Immature natural killer cell (primary cell): ENCODE measurements around the gene SORCS2. TPM values are rescaled to one million over a fixed set of nuclear protein-coding genes. Genes with fewer than 3 reads are reported as not detected.
A peak's percentile ranks its signal among the peaks of the same experiment; 100 is the strongest.

ENCODE experiments used
- DNase-seq, 3 donors: peaks; one replicate each; pipeline ENCODE4 v3.0.0; 2022; ENCODE audit warnings: mixed read lengths in 1 of 3
- H3K27ac Mint-ChIP-seq, 6 donors: one replicate each; pipeline ENCODE4 v1.8.0; 2020; ENCODE audit warnings: mixed read lengths in 6 of 6, mild to moderate bottlenecking in 5 of 6, inconsistent platforms in 4 of 6, moderate library complexity in 3 of 6
- H3K27me3 Mint-ChIP-seq, 3 donors: one replicate each; pipeline ENCODE4 v1.8.0; 2020 to 2021; ENCODE audit warnings: low read depth in 3 of 3, mild to moderate bottlenecking in 3 of 3, mixed read lengths in 3 of 3, moderate library complexity in 3 of 3, inconsistent platforms in 1 of 3
- H3K36me3 Mint-ChIP-seq, 3 donors: one replicate each; pipeline ENCODE4 v1.8.0; 2020; ENCODE audit warnings: mixed read lengths in 3 of 3, inconsistent platforms in 2 of 3, mild to moderate bottlenecking in 2 of 3
- H3K4me1 Mint-ChIP-seq, 2 donors: one replicate each; pipeline ENCODE4 v1.8.0; 2020; ENCODE audit warnings: inconsistent platforms in 2 of 2, mild to moderate bottlenecking in 2 of 2, mixed read lengths in 2 of 2, moderate library complexity in 1 of 2
- H3K4me3 Mint-ChIP-seq, 5 donors: one replicate each; pipeline ENCODE4 v1.8.0; 2020; ENCODE audit warnings: mild to moderate bottlenecking in 5 of 5, mixed read lengths in 5 of 5, inconsistent platforms in 3 of 5, moderate library complexity in 3 of 5
- H3K9me3 Mint-ChIP-seq, 6 donors: one replicate each; pipeline ENCODE4 v1.8.0; 2020; ENCODE audit warnings: mild to moderate bottlenecking in 6 of 6, mixed read lengths in 6 of 6, inconsistent platforms in 4 of 6, moderate library complexity in 3 of 6
- polyA plus RNA-seq, 3 donors: library from polyadenylated mRNA; unstranded; fragments of 300-500 nt; fragmentation: Illumina TruSeq; gene quantifications; one replicate each; pipeline ENCODE4 v1.2.3, GENCODE V29; 2021

SORCS2 gene
- polyA plus RNA-seq, 3 donors from 2014 or later, result 0.04 to 0.16 TPM; not detected in 1

GRCh38 chr4:7392438-7393421, 200.4 kb downstream of the SORCS2 start:
- Mint-ChIP-seq H3K4me3 (no peak overlapping the region), H3K9me3 (no peaks in the 10 kb centered on the region), H3K4me1 (no peaks in the 10 kb centered on the region), H3K27ac (no peak overlapping the region), H3K36me3 (no peaks in the 10 kb centered on the region), H3K27me3 (peaks cover 9 to 26% (median 12%) of the 10 kb centered on the region in 3 donors)
- no peak for DNase-seq

DNA sequence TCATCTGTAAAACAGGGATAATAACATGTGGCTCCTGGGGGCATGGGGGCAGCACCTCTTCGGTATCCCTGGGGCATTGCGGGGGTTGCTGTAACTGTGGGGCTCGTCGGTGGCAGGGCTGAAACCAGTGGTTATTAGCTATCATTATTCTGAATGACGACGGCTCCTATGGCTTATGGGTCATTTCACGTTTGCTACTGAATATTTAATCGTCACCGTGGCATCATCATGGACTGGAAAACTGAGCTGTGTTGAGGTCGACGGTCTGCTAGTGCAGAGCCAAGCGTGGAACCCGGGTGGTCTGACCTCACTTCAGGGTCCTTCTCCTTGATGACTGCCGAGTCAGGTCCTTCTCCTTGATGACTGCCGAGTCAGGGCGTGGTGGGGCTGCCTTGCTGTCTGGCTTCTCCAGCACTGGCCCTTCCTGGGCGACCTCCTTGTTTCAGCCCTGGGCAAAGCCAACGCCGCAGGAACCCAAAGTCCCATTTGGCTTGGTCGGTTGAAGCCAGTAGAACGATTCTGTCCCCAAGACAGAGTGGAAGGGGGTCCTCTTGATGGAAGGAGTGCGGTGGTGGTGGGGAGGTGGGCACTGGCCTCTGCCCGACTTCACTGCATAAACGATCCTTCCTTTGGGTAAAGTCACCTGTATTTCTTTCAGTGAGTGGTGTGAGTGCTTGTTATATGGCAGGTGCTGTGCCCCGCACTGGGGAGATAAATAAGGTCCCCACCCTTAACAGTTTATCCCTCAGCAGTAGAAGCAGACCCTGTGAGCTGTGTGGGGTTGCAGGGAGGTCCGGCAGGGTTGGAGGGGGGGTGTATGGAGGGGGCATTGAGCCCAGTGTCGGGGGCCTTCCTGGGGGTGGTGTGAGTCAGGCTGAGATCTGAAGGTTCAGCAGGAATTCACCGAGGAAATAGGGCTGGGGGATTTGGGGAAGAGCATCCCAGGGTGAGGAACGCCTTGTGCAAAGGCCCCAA, 201.6 kb downstream of the SORCS2 start:
- Mint-ChIP-seq H3K36me3 (no peaks in the 10 kb centered on the region), H3K9me3 (no peaks in the 10 kb centered on the region), H3K4me1 (peaks cover under 1 to 3% of the 10 kb centered on the region in 2 donors), H3K27ac (no peak overlapping the region), H3K27me3 (peaks cover 12 to 25% (median 21%) of the 10 kb centered on the region in 3 donors), H3K4me3 (no peak overlapping the region)
- DNase-seq, result no peak

GRCh38 chr4:7394681-7395451, 202.5 kb downstream of the SORCS2 start:
- DNase-seq, result no peak
- Mint-ChIP-seq H3K36me3 (no peaks in the 10 kb centered on the region), H3K27me3 (peaks cover 14 to 27% (median 23%) of the 10 kb centered on the region in 3 donors), H3K27ac (no peak overlapping the region), H3K9me3 (no peaks in the 10 kb centered on the region), H3K4me3 (no peak overlapping the region), H3K4me1 (peaks cover 8 to 12% of the 10 kb centered on the region in 2 donors)

DNA sequence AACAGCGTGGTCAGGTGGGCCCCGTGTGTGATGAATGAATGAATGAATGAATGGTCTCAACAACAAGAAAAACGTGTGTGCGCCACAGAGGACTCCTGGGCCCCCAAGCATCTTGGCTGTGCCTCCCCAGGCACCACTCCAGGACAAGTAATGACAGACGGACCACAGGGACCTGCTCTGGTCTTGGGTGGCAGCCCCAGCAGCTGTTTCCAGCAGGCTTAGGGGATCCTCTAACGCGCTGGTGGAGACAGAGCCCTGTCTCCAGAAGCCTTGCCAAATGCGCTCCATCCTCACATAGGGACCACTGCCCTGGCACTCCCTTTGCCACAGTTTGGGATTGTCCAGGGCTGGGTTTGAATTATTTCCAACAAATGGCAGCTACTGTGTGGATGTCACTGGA, 203.3 kb downstream of the SORCS2 start:
- no peak overlapping the region for H3K27ac Mint-ChIP-seq
- peaks cover 10 to 20% of the 10 kb centered on the region in 2 donors for H3K4me1 Mint-ChIP-seq
- no peak overlapping the region for H3K4me3 Mint-ChIP-seq
- H3K36me3 Mint-ChIP-seq, result peaks cover 0 to 2% (median 0%) of the 10 kb centered on the region in 3 donors
- no peaks in the 10 kb centered on the region for H3K9me3 Mint-ChIP-seq
- DNase-seq, result no peak
- peaks cover 14 to 24% (median 21%) of the 10 kb centered on the region in 3 donors for H3K27me3 Mint-ChIP-seq

- Mint-ChIP-seq H3K4me1 (peaks cover 10 to 20% of the 10 kb centered on the region in 2 donors), H3K36me3 (peaks cover 0 to 8% (median 4%) of the 10 kb centered on the region in 3 donors), H3K27ac (no peak overlapping the region), H3K27me3 (peaks cover 13 to 26% (median 24%) of the 10 kb centered on the region in 3 donors), H3K4me3 (no peak overlapping the region), H3K9me3 (no peaks in the 10 kb centered on the region)
- no peak for DNase-seq
These were observed 204.0 kb downstream of the SORCS2 start for GRCh38 chr4:7396186-7396910.

DNA sequence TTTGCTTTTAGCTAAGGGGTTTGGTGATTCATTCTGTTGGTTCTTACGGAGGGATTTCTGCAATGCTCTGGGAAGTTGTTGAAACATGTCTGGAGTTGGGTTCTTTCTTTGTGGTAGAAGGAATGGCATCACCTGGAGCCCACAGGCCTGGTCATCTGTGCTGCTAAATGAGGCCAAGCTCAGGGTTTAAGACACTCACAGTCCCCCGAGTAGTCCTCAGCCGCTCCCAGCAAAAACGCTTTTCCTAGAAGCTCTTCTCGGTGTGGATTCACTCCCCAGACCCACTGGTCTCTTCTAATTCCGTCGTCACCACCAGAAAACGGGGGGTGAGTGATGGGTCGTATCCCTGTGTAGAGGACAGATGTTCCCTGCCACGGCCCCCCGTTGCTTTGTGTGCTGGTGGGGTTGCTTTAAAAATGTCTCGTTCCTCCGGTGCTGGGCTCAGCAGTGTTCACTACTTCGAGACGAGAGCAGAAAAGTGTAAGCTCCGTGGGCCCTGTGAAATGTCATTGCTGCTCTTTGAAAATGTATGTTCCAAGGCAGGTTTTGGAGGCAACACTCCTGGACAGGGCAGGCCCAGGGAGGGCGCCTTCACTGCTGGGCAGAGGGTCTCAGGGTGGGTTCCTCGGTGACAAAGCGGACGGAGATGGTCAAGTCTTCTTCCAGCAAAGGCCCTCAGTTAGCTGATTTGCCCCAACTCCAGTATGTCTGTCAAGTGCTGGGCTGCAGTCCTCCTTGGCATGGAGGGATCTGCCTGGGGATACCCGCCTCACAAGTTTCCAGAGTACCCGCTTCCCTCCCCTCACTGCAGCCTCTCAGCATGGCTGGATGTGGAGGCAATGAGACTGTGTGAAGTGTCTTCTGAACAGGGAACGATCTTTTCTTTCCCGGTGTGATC, 205.1 kb downstream of the SORCS2 start:
- Mint-ChIP-seq H3K4me3 (no peak overlapping the region), H3K9me3 (no peaks in the 10 kb centered on the region), H3K27me3 (peaks cover 13 to 25% (median 22%) of the 10 kb centered on the region in 3 donors), H3K36me3 (peaks cover 0 to 8% (median 4%) of the 10 kb centered on the region in 3 donors), H3K27ac (no peak overlapping the region), H3K4me1 (peaks cover 10 to 20% of the 10 kb centered on the region in 2 donors)
- DNase-seq, result no peak

- H3K27ac Mint-ChIP-seq, result no peak overlapping the region
- H3K36me3 Mint-ChIP-seq, result peaks cover 0 to 8% (median 4%) of the 10 kb centered on the region in 3 donors
- no peak overlapping the region for H3K4me3 Mint-ChIP-seq
- no peak for DNase-seq
- H3K4me1 Mint-ChIP-seq, result peaks cover 10 to 20% of the 10 kb centered on the region in 2 donors
- H3K9me3 Mint-ChIP-seq, result peaks cover 0 to 3% (median 0%) of the 10 kb centered on the region in 6 donors
- H3K27me3 Mint-ChIP-seq, result peaks cover 11 to 22% (median 17%) of the 10 kb centered on the region in 3 donors
These were observed 205.7 kb downstream of the SORCS2 start for GRCh38 chr4:7398104-7398423.

- peaks cover 0 to 8% (median 4%) of the 10 kb centered on the region in 3 donors for H3K36me3 Mint-ChIP-seq
- no peak for DNase-seq
- H3K27ac Mint-ChIP-seq, result no peak overlapping the region
- H3K4me1 Mint-ChIP-seq, result peaks cover 10 to 20% of the 10 kb centered on the region in 2 donors
- peaks cover 10 to 20% (median 17%) of the 10 kb centered on the region in 3 donors for H3K27me3 Mint-ChIP-seq
- H3K4me3 Mint-ChIP-seq, result peak overlapping the region in 2 of 5 donors; percentile 0 to 42
- H3K9me3 Mint-ChIP-seq, result peaks cover 0 to 3% (median 0%) of the 10 kb centered on the region in 6 donors
These were observed 206.6 kb downstream of the SORCS2 start for GRCh38 chr4:7398788-7399439.

GRCh38 chr4:7399440-7400234, 207.3 kb downstream of the SORCS2 start:
- H3K27me3 Mint-ChIP-seq, result peaks cover 10 to 21% (median 17%) of the 10 kb centered on the region in 3 donors
- peaks cover 0 to 3% (median under 1%) of the 10 kb centered on the region in 6 donors for H3K9me3 Mint-ChIP-seq
- no peak overlapping the region for H3K27ac Mint-ChIP-seq
- H3K4me3 Mint-ChIP-seq, result peak overlapping the region in 1 of 5 donors; percentile 42
- H3K36me3 Mint-ChIP-seq, result peaks cover 0 to 8% (median 4%) of the 10 kb centered on the region in 3 donors
- DNase-seq, result no peak
- peaks cover 10 to 20% of the 10 kb centered on the region in 2 donors for H3K4me1 Mint-ChIP-seq

- Mint-ChIP-seq H3K4me3 (peak overlapping the region in 1 of 5 donors; percentile 4), H3K27ac (no peak overlapping the region), H3K9me3 (peaks cover 0 to 8% (median 2%) of the 10 kb centered on the region in 6 donors), H3K4me1 (peaks cover 10 to 20% of the 10 kb centered on the region in 2 donors), H3K36me3 (peaks cover 0 to 8% (median 4%) of the 10 kb centered on the region in 3 donors), H3K27me3 (peaks cover 10 to 25% (median 20%) of the 10 kb centered on the region in 3 donors)
- DNase-seq, result no peak
These were observed 208.4 kb downstream of the SORCS2 start for GRCh38 chr4:7400671-7401298.
